Esophagus squamous epithelium (tissue), 4 donors: Measurements from ENCODE around the gene CIRBP.

Experiments used
- POLR2A ChIP-seq, 4 donors: fragments of 450-650 bp; IDR thresholded peaks; one replicate each; pipeline ENCODE4 v1.6.1; 2017; ENCODE audit warnings: antibody characterized with exemption in 4 of 4, mild to moderate bottlenecking in 4 of 4, moderate library complexity in 3 of 4
- TF ChIP-seq, protein P1 (sequence below), 6 experiments: fragments of 450-650 bp in 4 of 6; fragments of 200-600 bp in 2 of 6; sonication (generic) in 2 of 6; IDR thresholded peaks; one replicate each; pipeline ENCODE4 v1.5.1; 2016 to 2019; ENCODE audit warnings: antibody characterized with exemption in 6 of 6, mild to moderate bottlenecking in 4 of 6, moderate library complexity in 4 of 6

DNA sequence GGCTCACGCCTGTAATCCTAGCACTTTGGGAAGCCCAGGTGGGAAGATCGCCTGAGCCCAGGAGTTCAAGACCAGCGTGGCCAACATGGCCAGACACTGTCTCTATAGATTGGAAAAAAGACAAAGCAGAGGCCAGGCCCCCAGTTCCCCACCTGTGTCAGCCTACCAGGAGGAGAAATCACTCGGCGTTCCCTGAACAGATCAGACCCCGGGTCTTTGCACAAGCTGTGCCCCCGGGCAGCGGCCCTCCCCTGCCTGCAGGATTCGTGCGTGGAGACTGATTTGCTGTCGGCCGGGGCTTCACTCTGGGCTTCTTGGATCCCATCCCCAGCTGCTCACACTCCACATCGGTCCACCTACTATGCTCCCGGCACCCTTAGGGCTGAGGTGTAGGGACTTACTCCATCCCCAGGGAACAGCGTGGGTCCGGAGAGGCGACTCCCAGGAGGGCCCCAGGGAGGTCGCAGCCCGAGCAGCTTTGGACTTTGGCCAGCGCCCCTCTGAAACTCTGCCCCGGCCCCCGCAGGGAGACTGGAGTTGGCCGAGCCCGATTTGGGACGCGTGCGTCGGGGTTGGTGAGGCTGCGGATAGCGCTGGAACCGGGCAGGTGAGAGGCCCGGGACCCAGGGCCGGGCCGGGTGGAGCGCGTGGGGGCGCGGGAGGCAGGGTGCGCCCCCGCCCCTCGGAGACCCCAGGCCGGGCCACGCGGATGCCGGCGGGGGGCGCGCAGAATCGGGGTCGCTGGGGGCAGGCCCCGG, 16.0 kb downstream of the CIRBP start:
- TF ChIP-seq, protein P1, sequence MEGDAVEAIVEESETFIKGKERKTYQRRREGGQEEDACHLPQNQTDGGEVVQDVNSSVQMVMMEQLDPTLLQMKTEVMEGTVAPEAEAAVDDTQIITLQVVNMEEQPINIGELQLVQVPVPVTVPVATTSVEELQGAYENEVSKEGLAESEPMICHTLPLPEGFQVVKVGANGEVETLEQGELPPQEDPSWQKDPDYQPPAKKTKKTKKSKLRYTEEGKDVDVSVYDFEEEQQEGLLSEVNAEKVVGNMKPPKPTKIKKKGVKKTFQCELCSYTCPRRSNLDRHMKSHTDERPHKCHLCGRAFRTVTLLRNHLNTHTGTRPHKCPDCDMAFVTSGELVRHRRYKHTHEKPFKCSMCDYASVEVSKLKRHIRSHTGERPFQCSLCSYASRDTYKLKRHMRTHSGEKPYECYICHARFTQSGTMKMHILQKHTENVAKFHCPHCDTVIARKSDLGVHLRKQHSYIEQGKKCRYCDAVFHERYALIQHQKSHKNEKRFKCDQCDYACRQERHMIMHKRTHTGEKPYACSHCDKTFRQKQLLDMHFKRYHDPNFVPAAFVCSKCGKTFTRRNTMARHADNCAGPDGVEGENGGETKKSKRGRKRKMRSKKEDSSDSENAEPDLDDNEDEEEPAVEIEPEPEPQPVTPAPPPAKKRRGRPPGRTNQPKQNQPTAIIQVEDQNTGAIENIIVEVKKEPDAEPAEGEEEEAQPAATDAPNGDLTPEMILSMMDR (IDR thresholded peaks at IDR 0.05), result no peak
- TF ChIP-seq POLR2A (IDR thresholded peaks at IDR 0.05), result no peak
